Stimulated activated CD8-positive, alpha-beta memory T cell treated with anti-CD3 and anti-CD28 coated beads, Interleukin-15, amount 100 ng/mL, for 4 hours (primary cell): Measurements from ENCODE around the gene TBX15.

Experiments
- DNase-seq, 2 donors: peaks; one replicate each; pipeline ENCODE4 v3.0.0-alpha.2; 2020; ENCODE audit warnings: low read depth in 2 of 2

The TBX15 gene

DNA sequence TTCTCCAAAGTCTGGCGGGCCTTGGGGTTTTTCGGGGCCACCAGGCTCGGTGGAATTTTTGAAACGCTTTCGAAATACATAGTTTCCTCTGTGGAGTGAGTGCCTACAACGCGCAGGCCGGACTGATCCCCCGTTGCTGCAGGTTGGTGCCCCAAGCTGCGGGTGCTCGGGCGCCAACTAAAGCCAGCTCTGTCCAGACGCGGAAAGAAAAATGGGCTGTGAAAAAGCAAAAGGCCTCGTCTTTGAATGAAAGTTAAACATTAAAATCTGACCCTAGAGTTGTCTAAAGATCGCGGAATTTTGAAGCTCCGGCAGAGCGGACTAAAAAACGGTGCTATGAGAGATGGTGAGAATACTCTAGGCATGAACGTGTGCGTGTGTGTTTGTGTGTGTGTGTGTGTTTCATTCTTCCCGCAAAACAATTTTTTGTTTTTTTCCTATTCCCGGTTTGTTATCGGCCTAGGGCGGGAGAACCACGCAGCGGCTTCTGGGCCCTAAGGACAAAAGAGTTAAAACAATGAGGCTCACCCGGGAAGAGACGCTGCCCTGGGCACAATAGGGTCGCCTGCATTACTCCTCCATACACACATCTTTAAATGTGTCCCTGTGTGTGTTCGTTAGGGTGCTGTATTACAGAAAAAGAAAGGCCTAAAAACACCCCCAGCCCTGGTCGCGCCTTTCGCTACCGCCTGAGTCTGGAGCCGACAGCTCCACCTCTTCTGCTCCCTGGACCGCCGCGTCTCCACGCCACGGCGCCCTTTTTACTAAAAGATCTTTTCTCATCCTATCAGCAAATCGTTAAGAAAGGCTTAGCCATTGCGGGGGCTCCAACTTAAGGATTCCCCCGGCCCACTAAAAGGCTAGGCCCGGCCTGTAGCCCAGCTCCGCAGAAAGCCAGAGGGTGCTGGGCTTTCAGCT lies 3.2 kb downstream of the TBX15 start:
- no peak for DNase-seq

DNA sequence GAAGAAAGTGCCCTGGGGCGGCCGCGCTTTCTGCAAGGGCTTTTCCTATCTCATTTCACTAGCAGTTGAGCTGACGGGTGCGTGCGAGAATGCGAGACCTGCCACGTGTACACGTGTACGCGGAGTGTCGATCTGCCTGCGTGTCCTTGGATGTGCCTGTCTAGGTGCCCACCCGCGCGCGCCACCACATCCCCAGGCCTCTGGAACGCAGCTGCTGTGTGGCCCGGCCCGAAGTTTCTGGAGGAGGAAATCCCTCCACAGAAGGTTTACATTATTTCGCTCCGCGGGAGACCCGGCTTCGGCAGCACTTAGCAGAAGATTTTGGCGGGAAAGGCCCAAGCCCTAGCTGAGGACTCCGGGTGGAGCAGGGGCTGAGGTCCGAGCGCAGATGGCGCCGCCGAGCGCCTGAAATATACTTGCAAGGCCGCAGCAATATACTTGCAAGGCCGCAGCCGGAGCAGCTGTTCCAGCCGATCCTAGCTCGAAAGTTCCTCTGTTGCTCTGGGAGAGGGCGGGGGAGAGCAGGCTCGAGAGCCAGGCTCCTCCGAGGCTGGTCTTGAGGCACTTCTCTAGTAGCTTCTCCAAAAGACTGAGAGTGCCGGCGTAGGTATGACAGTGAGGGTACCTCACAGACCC lies 3.9 kb downstream of the TBX15 start:
- no peak for DNase-seq

DNA sequence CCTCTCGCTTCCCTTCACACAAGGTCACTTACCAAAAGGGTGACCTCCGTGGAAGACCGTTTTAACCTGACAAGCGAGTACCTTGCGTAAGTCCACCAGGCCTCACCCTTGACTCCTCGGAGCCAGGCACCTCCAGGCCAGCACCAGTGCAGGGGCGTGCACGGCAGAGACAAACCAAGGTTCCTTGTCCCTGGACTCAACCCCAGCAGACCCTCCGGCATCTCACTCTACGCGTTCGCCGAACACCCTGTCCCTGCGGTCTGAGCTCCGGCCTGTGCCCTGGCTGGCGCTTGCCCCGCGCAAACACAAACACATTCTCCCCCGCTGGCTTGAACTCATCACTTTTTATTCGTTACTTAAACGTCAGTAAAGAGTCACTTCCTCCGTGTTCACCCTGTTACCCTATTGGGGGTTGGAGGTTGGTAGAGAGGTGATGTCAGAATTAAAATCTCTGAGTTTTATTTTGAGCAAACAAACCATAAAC lies 4.5 kb downstream of the TBX15 start:
- no peak for DNase-seq

DNA sequence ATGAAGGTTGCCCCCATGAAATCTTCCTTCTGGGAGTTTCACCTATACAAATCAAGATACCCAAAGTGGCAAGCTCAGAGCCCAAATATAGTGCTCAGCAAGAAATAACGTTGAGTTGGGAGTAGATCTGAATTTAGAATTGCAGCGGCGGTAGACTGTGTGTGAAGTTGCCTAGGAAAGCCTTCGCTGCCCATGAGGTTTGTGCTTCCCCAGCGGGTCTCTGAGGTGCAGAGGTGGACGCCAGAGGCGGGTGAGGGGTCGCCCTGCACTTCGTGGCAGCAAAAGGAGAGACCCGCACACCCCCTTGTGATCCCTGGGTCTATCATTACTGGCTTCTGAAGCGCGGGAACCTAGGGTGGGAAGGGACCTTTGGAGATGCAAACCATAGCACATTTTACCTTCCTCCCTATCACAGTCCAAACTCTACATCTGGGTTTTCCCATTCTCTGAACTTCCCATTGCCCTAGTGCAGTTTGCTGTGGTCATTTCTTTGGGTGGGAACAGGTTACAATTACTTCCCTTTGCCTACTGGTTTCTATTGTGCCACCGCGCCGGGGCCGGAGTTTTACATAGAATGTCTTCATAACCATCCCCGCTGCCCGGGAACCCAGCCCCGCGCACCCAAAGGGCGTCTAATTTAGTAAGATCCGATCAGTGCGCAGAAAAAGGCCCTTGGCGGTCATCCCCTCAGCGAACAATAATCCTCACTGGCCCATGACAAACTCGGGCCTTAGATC lies 5.2 kb downstream of the TBX15 start:
- no peak for DNase-seq

DNA sequence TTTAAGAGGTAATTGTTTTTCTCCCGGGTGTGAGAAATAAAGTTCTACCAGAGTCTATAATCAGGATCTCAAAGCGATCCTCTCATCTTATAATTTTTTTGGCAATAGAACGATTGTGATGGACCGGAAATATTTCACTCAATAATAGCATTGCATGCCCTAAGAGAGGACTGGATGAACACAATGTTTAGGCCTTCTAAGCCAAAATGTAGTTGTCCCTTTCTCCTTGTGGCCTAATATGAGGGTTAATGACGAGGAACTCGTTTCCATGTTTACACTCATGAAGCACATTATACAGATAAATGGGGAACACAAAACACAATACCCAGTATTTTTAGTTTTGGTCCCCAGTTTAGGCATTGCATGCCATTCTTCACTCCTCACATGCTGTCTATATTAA lies 5.9 kb downstream of the TBX15 start:
- no peak for DNase-seq

DNA sequence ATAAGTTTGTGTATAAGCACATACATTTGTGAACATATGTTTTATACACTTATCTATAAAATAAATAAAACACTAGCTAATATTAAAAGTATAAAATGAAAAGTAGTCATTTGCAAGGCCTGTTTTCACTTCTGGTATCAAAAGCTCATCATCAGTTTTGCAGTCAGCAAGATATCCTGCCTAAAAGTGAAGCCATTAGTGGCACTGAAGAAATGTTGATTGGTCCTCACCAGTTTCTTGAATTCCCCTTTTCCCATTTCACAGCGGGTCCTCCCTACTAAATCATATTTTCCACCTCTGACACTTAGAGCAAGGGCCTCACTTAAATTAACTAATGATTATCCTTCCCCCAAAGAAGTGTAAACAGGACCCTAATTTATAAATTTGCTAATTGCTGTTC lies 6.7 kb downstream of the TBX15 start:
- no peak for DNase-seq

DNA sequence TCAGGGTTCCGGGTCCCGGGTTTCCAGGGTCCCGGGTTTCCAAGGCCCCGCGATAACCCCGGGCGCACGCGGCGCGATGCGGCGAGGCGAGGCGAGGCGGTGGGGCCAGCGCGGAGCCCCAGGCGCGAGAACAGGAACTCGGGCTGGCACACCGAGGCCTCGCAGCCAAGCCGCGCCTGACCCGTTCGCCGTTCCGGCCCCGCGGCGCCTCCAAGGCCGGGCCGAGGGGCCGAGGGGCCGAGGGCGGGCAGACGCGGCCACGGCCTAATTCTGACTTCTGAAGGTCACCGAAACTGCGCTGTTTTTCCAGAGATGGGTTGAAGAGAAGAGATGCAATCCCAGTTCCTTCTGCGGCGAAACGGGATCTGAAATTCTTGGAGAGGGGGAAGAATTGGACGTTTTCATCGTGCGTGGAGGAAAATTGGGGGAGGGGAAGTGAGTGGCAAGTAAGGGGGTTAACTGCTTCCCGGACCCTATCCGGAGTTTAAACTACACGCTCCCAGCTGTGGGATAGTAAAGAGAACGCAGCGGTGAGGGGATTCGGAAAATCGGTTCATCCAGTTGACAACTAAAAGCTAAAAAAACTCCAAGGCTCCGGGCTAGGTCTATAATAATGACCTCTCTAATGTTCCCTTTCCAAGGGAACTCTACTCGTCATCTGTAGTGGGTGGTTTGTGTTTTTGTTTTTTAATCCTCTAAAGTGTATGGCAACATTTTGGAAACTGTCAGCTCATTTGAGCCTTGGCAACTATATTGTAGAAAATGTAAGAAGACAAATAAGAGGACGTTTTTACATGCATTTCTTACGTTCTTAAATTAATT lies 8.2 kb downstream of the TBX15 start:
- DNase-seq = no peak

DNA sequence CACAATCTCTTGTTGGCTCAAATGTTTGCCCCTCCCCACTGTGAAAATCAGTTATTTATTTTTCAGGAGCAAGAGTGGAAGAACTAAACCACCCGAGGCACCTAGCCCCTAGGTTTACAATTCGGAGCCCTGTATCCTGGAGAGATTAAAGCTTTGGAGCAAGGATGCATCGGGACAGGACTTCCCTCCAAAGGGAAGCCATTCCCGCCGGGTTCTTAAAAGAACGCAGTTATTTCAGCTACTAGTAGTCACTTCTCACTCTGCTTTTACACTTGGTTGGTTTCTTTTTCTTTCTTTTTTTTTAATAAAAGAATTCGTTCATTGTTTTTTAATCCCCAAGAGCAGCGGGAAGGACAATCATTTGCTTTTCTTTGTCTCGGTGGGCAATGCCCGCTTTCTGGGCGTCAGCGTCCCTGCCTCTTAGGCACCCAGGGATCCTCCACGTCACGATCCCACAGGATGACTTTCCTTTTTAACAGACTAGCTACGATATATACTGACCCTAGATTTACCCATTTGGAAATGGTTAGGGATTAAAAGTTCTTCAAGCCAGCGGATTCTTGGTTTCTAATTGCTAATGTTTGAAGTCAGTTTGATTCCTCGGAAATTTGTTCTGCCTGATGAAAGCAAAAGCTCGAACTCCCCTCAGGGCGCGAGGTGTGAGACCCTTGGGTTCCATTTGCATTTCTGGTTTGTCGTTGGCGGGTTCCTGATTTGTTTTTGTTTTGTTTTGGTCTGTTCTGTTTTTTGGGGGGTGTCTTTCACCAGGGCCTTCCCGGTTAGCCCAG lies 9.0 kb downstream of the TBX15 start:
- DNase-seq = no peak

DNA sequence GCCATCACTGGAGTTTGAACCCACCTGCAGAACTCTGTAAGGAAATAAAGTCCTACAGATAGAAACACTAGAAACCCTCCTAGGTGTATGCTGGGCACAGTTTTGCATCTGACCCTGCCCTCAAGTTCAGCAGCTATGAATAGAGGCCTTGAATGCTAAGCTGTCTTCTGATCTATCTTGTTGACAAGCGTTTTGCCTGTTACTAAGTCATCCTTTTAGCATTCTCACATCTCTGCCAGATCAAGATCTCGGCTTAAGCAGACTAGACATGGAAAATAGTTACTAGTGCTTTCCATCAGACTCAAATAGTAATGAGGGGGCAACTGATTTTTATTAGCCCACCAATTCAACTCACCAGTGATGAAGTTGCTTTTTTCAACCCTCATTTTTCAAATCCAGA lies 10.5 kb downstream of the TBX15 start:
- DNase-seq = no peak

DNA sequence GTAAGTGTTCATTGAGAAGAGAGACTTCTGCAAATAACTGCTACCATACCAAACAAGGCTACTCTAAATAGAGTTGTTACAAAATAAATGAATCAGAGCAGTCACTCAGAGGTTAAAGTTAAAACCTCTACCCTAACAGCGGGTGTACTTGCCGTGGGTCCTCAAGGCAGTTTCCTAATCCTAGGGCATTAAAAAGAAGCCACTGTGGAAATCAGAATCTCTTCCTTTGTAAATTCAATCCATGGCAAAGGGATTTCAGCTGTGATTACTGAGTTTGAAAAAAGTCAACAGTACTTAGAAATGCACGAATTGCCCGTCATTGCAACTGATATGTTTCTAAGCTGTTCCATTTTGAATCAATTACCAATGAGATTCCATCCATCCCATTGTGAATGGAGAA lies 13.5 kb downstream of the TBX15 start:
- DNase-seq = no peak

DNA sequence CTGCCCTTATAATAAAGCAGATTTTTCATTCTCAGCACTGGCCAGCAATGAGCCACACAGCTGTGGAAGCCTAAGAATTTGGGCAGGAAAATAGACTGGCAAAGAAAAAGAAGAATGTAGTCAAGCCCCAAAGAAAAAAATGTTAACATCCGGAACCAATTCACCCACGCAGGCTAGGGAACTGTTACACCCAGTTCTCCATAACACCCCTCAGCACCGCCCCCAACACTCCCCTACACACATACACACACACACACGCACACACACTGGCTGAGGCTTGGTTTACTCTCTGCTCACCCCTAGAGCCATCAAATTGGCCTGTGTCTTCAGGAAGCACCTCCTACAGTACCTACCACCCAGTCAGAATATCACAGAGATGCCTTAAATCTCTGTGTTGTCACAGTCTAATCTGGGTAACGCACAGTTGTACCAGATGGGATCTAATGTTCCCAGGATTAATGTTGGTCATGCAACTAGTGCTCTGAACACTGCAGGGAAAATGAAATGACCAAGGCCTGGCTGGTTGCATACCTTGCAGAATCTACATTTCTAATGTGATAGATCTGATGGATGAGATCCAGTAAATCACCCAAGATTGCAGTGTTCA lies 14.5 kb downstream of the TBX15 start:
- DNase-seq = no peak

DNA sequence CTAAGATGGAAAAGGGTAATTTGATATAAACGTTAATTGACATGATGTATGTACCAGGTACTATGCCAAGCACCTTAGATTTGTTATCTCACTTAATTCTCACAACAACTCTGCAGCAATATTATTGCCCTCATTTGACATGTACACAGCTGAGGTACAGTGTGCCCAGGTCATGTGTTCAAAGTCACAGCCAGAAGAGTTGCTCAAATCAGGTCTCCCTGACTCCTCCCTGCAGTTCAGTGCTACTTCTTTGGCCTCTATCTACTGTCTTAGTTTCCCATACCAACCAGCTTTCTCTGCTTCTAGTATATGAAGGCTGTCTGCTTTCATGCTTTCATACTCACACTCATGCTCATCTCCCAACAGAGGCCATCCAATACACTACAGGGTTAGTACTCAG lies 15.1 kb downstream of the TBX15 start:
- no peak for DNase-seq

DNA sequence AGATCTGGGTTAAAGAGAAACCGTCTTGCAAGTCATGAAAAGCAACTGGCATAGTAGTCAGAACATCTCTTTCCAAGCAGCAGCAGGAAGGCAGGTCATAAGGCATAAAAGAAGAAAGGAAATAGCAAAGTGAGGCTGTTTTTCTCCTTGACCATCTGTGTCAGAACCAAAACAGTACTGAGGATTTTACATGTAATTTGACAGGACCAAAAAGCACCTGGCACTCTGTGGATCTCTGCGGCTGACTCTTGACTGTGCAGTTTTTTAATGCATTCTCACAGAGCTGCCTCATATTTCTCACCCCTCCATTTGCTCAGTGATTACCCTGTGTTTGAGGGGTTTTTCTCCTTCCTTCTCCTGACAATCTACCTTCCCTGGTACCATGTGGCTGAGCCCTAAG lies 17.7 kb downstream of the TBX15 start:
- DNase-seq = no peak

DNA sequence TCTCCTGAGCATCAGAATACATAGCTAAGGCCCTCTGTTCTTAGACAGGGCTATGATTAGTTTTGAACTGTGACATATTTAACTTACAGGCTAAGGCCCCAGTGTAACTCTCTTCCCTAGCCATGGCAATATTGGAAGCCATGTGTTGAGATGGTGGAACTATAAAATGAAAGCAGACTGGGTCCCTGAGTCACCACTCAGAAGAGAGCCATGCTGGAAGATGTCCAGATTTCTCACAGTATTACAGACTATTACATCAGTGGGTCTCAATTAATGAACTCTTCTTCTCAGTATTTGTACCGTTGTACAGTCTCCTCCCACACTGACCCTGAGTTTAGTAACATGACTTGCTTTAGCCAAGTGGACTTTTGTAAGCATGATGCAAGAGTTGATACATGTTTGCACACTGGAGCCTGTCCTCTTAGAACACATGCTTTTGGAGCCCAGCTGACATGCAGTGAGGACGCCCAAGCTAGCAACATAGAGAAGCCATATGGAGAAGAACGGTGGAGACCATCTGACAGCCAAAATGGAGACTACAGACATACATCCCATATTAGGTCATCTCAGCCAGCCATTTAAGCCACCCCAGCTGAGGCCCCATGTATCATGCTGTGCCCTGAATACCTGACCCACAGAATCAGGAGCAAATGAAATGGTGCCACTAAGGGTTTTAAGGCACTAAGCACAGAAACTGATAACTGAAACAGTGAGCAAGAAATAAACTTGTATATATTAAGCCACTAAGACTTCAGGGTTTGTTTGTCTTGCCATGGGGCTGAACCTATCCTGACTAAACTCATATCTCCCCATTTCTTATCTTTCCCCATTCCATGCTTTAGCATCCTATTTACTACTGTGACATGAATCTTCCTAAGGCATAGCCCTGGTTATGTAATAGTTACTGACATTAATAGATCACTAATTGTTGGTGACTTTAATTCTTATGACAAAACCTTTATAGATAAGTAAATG lies 24.4 kb downstream of the TBX15 start:
- no peak for DNase-seq

DNA sequence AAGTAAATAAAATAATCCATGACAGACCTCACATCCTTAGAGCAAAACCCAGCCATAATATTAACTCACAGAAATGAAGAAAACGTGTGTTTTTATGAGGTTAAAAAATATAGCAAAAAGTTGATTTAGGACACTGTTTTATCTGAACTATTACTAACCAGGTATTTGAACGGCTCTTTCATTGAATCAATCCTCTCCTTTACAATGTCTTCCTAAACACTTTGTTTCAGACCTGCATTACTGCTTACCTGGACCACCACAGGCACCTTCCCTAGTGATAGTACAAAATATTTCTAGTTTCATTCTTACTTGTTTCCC lies 25.0 kb downstream of the TBX15 start:
- DNase-seq = no peak

DNA sequence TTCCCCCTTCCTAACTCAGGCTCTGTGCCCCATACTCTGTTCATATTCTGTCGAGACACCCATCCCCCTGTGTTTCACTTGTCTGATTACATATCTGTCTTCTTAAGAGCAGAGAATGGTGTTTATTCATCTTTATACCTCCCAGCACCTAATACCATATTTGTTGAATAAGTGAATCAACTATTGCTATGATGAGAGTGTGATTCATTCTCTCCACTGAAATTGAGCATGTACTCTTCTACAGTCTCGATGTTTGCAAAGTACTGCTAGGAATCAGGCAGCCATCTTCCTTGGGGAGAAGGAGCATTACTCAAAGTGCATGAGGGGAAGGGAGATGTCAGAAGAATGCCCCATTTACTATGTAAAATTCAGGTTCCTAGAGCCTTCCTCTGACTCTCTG lies 27.0 kb downstream of the TBX15 start:
- DNase-seq = no peak

DNA sequence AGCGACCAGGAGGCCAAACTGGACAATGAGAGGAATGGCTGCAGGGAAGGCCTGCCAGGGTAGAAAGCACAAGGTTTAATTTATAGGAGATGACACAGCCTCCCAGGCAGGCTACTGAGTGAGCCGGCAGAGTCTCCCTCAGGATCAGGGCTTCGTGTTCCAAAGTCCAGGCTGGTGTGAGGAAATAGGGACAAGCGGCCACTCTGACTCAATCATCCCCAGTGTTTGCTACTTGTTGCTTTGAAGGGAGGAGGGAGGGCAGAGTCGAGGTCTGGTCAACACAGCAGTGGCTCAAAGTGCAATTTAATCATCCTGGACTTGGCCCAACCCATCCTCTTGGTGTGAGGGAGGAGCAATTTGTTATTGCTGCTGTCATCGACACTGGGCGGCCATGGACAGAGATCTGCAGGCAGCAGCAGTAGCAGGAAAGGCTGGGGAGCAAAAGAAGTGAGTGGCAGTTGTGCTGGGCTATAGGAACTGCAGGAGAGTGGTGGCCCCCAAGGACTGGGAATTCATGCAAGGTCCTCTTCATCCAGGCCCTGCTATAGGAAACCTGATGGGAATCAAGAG lies 27.5 kb downstream of the TBX15 start:
- DNase-seq = no peak

DNA sequence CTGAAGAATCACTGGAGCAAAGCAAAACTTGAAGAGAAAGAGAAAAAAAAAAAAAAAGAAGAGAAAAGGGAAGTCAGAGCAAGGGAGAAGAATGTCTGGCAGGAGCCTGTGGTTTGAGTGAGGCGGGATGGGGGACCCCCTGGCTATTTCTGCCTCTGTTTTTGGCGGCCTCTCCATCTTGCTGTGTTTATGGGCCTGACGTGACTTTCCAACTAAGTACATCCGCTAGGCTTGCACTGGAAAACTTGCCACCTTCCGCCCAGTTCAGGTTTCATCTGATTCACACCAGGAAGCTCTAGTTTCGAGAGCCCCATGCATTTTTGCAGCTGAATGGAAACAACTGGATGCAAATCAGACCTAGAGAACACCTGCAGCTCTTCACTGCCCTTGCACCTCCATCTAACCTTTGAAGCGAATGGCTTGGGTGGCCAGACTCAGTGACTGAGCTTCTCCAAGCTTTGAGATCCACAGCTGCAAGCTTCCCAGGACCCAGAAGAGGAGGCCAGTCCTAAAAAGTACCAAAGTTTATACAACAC lies 28.0 kb downstream of the TBX15 start:
- no peak for DNase-seq
